Fibroblast of peridontal ligament (primary cell): Measurements from ENCODE around the gene HSF2BP.
"Not testable (repeated sequence)": the region's sequence is repeated elsewhere in the genome, so short reads cannot be mapped to it uniquely, and the experiment has no call there.

Experiments
- DNase-seq: peaks from one replicate; pipeline ENCODE4 v3.0.0-alpha.2; 2010; ENCODE audit errors: extremely low read depth

Gene HSF2BP

DNA sequence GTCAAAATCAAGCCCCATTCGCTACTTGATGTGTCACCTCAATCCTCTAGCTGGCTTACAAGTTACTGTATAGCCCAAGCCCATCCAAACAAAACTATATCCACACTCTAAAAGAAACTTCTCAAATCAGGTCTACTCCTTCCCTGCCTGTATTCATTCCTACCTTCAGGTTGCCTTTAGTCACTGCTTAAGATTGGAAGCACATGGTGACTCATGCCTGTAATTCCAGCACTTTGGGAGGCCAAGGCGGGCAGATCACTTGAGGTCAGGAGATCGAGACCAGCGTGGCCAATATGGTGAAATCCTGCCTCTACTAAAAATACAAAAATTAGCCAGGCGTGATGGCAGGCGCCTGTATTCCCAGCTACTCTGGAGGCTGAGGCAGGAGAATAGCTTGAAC is 7.4 kb downstream of the HSF2BP start:
- DNase-seq = not testable (repeated sequence)

DNA sequence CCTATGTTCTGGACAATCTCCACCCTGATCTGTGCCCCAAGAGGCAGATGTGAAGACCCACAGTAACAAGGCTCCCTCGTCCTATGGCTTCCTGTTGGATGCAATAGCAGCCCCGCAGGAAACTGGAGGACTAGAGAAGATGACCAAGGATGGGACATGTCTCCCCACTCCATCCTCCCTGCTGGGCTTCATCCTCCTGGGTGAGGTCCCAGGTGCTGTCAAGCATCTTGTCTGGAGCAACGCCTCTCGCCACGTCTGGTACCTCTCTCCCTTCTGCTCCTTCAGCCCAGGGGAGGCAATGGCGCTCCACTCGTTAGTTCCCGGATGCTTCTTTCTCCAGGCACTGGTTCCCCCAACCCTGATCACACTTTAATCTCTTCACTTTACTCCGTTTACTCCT is 11.1 kb downstream of the HSF2BP start:
- no peak for DNase-seq

DNA sequence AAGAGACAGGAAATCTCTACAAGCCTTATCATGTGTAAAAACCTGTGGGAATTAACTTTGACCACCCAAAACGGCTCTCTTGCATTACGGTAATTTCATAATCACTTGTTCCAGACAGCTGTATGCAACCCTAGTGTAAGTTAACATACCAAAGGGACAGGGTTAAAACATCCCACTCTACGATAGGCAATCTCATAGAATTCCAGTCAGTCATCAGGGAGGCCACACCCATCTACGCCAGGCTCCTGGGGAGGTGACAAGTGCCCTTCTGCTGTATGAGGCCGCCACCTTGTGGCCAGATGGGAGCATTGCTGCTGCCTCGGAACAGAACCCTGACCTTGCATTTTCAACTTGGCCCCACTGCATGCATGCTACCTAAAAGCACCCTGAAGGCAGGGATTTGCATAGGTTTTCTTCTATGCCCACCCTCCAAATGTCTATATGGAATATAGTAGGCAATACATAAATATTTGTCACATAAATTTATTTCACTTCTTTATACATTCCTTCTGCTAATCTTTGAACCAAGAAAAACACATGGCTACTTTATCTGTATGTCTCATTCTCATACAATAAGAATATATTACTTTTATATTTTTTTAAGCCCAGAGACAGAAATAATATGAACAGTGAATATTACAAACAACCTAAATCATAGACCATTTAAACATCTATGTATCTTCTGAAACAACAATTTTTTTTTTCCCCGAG is 12.6 kb downstream of the HSF2BP start:
- peak; percentile 89 for DNase-seq

DNA sequence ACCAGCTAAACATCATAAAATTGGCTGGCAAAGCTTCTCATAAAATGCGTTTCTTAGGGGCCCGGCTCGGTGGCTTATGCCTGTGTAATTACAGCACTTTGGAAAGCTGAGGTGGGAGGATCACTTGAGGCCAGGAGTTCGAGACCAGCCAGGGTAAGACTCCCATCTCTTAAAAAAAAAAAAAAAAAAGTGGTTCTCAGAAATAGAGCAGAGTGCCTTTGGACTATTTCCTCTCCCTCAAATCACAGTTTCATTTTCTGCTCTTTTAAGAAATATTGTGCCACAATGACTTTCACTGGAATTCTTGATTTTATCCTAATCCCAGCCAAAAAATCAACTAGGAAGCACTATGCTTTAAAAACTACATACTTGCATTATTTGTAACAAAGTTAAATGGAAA is 13.3 kb downstream of the HSF2BP start:
- no peak for DNase-seq

DNA sequence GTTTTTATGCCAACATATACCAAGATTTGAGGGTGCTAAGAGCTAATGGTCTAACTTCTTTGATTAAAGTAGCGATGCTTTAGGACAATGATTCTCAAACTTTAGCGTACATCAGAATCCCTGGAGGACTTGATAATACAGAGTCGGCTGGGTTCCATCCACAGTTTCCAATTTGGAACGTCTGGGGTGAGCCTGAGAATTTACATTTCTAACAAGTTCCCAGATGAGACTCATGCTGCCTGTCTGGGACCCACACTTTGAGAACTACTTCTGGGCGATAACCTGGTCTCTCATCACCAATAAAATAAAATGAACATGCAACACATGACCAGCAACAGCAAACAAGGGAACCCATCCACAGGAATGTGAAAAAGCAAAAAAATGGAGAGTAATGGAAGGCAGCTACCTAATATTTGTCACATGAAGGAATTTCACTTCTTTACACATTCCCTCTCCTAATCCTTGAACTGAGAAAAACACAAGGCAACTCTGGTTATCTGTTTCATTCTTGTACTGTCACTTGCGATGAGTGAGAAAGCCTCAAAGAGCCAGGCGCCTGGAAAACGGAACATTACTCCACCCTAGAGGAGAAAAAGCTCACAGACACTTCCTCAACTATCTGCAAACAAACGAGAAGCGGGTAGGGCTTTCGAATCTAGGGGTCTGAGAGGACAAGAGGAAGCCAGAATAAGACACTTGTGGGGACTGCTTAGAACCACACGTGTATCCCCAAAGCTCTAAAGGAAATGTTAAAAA is 14.0 kb downstream of the HSF2BP start:
- peak; percentile 85 for DNase-seq

DNA sequence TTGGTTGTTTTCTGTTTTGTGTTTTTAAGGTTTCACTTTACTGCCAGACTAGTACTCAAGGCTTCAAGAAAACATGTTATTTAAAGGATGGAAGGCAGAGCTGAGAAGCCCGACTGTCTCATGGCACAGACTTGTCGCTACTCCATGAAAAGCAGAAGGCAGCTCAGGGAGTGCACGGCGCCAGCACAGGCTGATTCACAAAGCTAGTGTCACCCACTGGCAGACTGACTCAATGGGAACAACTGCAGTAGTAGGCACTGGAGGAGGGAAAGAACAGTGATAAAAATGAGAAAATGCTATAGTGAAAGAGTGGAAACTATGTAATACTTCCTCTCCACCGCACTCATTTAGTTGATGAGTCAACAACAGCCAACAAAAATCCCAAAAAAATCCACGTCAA is 14.7 kb downstream of the HSF2BP start:
- peak; percentile 47 for DNase-seq

DNA sequence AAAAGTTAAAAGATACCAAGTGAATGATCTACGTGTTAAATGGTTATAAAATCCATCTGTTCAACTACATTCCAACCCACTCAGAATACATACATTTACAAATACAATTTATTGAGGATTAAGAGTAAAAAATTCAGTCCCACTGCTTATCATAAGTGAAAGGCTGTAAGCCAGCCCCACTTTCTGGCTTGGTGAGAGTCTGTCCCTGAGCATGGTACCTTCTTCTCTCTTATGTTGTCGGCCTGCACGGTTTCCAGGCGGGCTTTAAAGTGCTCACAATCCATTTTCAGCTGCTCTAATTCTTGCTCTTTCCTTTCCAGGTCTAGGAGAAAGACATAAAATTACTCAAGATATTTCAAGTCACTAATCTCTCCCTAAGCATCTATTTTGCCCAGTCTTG is 15.2 kb downstream of the HSF2BP start:
- DNase-seq = no peak

DNA sequence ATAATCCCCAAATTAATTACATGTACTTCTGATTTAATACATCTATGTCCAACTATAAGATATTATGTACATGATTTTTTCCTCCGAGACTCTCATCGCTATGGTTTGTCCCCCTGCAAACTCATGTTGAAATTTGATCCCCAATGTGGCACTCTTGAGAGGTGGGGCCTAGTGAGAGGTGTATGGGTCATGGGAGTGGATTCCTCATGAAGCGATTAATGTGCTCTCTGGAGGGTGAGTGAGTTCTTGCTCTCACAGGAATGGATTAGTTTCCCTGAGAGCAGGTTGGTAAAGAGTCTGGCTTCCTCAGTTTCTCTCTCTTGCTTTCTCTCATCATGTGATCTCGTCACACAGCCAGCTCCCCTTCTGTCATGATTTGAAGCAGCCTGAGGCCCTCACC is 16.1 kb downstream of the HSF2BP start:
- no peak for DNase-seq

DNA sequence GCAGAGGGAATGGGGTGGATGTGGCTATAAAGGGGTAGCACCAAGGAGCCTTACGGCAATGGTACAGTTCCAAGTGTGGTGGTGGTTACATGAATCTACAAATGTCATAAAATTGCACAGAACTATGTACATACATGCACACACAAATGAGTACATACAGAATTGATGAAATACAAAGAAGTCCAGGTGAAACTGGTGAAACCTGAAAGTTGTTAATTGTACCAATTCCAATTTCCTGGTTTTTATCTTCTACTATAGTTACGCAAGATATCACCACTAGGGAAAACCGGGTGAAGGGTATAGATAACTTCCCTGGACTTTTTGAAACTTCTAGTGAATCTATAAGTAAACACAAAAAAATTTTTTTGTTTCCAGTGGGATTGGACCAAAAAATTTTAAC is 18.9 kb downstream of the HSF2BP start:
- DNase-seq = no peak

DNA sequence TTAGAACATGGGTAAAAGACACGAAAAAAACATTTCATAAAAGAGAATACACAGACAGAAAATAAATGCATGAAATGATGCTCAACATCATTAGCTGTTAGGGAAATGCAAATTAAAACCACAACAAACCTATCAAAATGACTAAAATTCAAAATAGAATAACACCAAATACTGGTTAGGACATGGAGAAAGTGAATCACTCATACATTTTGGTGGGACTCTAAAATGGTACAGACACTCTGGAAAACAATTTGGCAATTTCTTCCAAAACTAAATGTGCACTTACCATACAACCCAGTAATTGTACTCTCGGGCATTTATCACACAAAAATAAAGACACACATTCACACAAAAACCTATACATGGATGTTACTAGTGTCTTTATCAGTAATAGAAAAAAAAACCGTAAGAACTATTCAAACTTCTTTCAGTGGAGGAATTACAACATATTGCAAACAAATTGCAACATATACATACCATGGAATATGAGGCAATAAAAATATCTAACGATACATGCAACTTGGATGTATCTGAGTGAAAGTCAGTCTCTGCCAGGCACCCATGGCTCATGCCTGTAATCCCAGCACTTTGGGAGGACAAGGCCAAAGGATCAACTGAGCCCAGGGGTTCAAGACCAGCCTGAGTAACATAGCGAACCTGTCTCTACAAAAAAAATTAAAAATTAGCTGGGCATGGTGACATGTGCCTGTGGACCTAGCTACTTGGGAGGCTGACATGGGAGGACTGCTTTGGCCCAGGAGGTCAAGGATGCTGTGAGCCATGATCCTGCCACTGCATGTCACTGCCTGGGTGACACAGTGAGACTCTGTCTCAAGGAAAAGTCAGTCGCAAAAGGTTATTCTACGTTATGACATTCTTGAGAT is 19.6 kb downstream of the HSF2BP start:
- DNase-seq = peak; percentile 84

DNA sequence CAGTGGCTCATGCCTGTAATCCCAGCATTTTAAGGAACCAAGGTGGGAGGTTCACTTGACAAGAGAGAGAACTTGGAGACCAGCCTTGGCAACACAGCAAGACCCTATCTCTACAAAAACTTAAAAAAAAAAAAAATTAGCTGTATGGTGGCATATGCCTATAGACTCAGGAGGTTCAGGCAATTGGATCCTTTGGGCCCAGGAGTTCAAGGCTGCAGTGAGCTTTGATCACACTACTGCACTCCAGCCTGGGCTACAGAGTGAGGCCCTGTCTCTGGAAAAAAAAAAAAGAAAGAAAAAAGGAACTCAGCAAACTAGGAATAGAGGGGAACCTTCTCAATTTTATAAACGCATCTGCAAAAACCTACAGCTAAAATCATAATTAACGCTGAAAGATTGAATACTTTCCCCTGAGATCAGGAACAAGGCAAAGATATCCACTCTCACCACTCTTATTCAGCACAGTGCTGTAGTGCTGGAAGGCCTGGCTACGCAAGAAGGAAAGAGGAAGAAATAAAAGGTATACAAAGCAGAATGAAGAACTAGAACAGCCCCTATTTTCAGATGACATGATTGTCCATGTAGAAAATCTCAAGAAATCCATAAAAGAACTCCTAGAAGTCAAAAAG is 21.6 kb downstream of the HSF2BP start:
- no peak for DNase-seq

DNA sequence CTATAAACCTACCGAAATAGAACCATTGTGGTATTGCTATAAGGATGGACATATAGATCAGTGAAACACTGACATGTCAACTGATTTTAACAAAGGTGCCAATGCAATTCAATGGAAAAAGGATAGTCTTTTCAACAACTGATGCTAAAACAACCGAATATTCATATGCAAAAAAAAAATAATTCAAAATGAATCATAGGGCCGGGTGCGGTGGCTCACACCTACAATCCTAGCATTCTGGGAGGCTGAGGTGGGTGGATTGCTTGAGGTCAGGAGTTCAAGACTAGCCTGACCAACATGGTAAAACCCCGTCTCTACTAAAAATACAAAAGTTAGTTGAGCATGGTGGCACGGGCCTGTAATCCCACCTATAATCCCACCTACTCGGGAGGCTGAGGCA is 23.9 kb downstream of the HSF2BP start:
- DNase-seq = no peak

DNA sequence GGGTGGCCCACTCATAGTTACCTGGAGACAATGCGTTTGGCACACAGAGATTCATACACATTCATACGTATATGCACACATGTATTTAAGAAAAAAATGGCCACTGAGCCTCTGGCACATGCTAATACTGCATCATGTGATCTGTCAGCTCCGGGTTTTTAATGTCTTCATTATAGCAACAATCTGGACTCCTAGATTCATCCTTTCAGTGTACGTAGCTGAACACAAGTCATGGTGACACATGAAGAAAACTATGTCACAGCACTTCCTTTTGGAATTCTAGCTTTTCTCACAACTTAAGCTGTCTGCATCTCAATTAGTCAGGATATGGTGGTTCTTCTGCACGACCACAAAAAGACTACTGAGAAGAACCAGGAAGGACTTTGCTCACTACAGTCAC is 24.7 kb downstream of the HSF2BP start:
- no peak for DNase-seq

DNA sequence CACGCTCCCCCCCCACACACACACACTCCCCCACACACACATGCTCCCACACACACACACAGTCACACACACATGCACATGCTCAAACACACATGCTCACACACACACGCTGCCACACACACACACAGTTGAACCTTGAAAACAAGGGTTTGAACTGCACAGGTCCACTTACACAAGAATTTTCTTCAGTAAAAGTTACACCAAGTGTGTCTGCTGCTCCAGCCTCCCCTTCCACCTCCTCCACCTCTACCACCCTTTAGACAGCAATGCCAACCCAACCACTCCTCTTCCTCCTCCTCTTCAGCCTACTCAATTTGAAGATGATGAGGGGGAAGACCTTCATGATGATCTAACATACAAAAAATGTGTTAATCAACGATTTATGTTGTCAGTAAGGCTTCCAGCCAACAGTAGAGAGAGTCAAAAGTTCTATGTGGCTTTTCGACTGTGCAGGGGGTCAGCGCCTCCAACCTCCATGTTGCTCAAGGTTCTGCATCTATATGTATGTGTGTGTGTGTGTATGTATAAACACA is 26.8 kb downstream of the HSF2BP start:
- no peak for DNase-seq

DNA sequence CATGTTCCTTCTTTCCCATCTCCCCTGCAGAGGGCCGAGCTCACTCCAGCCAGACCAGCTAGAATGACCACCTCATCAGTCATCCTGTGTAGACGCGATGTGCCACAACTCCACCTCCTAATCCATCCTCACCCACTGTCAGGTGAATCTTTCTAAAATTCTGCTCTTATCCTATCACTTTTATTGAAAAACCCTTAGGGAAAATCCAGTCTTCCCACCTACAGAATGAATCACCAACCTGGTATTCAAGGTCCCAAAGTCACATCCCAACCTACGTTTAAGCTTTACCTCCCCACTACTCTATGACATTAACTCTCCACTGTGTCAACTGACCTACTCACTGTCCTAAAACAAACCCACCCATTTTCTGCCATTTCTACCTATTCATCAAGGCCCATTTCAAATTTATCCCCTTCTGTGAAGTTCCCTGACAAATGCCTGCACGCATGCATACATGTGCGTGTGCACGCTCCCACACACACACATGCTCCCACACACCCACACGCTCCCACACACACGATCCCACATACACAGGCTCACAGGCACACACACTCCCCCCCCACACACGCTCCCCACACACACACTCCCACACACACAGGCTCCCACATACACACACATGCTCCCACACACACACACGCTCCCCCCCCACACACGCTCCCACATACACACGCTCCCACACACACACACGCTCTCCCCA is 27.7 kb downstream of the HSF2BP start:
- no peak for DNase-seq

DNA sequence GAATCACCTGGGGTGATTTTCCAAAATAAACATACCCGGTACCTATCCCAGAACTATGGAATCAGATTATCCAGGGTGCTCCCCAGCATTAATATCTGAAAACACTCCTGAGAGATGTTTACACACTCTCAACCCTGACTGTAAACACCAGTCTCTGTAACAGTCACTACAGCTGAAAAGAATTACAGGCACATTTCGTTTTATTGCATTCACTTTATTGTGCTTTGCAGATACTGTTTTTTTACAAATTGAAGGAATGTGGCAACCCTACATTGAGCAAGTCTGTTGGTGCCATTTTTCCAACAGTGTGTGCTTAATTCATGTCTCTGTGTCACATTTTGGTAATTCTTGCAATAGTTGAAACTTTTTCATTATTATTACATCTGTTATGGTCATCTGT is 31.8 kb downstream of the HSF2BP start:
- no peak for DNase-seq

DNA sequence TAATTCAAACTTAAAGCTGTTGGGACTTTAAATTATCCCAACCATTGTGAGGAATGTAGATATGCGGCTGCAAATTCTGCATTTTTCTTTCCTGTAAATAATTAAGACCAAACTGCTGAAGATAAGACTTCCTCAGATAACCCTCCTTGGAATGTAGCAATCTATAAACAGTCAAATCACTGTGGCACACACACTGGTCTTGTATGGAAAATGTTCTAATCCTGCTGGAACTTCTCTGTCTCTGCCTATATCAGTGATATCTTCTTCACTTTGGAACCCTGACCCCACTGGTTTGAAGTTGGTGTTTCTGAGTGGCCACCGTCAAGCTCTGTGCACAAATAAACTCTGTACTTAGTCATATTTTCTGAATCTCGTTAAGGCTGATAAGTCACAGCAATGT is 32.9 kb downstream of the HSF2BP start:
- no peak for DNase-seq

DNA sequence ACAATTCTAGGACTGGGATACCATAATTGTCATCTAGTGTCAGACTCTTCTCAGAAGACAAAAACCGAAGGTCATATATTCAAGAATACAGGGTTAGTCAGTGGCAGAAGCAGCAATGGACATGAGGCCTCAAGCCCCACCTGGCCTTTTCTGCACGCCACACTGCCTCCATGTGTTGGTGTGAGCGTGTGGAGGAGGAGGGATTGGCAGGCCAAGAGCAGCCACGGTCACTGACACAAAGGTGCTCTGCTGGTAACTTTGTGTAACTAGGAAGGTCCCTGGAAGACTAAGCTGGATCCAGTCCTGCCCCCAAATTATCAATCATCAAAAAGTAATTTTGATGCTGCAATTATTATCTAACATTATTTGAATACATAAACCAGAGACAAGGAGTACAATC is 34.9 kb downstream of the HSF2BP start:
- DNase-seq = no peak

DNA sequence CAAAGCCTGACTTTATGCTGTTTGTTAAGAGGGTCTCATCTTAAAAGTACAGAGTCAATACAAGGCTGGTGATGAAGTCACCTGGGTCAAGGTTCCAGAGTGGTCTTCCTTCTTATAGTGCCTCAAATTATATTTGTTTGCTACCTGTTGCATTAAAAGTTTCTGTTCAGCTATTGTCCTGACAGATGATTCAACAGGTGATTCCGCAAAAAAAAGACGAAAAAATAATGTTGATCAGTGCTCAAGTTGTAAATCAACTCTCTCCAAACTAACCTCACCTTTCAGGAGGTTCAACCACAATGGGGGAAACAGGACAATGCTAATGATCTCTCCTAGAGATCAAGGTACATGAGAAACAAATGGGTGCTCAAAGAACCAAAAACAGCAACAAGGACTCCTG is 35.7 kb downstream of the HSF2BP start:
- no peak for DNase-seq

DNA sequence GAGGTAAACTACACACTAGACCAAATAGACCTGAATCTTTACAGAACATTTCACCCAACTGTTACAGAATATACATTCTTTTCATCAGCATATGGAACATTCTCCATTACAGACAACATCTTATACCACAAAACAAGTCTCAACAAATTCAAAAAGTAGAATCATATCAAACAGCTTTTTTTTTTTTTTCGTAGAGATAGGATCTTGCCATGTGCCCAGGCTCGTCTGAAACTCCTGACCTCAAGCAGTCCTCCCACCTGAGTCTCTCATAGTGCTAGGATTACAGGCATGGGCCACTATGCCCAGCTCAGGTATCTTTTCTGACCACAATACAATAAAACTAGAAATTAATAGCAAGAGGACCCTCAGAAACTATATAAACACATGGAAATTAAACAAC is 36.5 kb downstream of the HSF2BP start:
- no peak for DNase-seq

DNA sequence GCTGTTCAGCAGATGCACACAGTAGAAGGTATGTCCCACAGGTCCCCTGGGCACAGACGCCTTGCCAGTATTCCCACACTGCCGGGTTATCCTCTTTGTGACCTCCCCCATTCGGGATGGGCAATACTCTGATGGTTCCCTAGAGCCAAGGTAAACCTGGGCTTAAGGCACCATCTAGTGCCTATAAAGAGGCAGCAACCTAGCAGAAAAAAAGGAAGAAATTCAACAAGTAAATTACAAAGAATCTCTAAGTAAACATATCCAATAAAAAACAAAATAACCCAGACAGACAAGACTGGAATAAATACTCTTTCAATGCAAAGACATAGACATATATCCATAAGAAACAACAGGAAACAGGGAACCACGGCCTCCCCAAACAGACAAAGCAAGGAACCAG is 39.4 kb downstream of the HSF2BP start:
- DNase-seq = no peak
